Esophagus squamous epithelium (tissue), 4 donors: ENCODE results near the gene IMPG2.

Experiments
- POLR2A ChIP-seq, 4 donors: fragments of 450-650 bp; IDR thresholded peaks; one replicate each; pipeline ENCODE4 v1.6.1; 2017; ENCODE audit warnings: antibody characterized with exemption in 4 of 4, mild to moderate bottlenecking in 4 of 4, moderate library complexity in 3 of 4
- TF ChIP-seq, protein P1 (sequence below), 6 experiments: fragments of 450-650 bp in 4 of 6; fragments of 200-600 bp in 2 of 6; sonication (generic) in 2 of 6; IDR thresholded peaks; one replicate each; pipeline ENCODE4 v1.5.1; 2016 to 2019; ENCODE audit warnings: antibody characterized with exemption in 6 of 6, mild to moderate bottlenecking in 4 of 6, moderate library complexity in 4 of 6

DNA sequence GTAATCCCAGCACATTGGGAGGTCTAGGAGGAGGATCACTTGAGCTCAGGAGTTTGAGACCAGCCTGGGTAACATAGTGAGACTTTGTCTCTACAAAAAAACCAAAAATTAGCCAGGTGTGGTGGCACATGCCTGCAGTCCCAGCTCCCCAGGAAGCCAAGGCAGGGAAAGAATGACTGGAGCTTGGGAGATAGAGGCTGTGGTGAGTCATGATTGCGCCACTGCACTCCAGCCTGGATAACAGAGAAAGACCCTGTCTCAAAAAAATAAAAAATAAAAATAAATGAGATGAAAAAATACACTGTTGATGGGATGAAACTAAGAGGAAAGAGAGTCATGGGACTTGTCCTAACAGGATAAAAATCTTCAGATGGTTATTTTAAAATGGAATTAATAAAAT lies 137.6 kb downstream of the IMPG2 start:
- TF ChIP-seq, protein P1, sequence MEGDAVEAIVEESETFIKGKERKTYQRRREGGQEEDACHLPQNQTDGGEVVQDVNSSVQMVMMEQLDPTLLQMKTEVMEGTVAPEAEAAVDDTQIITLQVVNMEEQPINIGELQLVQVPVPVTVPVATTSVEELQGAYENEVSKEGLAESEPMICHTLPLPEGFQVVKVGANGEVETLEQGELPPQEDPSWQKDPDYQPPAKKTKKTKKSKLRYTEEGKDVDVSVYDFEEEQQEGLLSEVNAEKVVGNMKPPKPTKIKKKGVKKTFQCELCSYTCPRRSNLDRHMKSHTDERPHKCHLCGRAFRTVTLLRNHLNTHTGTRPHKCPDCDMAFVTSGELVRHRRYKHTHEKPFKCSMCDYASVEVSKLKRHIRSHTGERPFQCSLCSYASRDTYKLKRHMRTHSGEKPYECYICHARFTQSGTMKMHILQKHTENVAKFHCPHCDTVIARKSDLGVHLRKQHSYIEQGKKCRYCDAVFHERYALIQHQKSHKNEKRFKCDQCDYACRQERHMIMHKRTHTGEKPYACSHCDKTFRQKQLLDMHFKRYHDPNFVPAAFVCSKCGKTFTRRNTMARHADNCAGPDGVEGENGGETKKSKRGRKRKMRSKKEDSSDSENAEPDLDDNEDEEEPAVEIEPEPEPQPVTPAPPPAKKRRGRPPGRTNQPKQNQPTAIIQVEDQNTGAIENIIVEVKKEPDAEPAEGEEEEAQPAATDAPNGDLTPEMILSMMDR (IDR thresholded peaks at IDR 0.05): no peak
- TF ChIP-seq POLR2A (IDR thresholded peaks at IDR 0.05): no peak
